H1 (cell line): ENCODE measurements around the gene FIZ1. TPM values are rescaled to one million over a fixed set of nuclear protein-coding genes. Genes with fewer than 3 reads are reported as not detected.

ENCODE experiments used
- CTCF ChIA-PET: fragments of 300-600 bp; sonication (Branson Sonifier 250); formaldehyde crosslinking; loops from one replicate; lab custom pipeline; 2021; ENCODE audit not compliant: partially characterized antibody; lab: Charles Lee
- POLR2A ChIA-PET: fragments of 300-600 bp; sonication (Branson Sonifier 250); formaldehyde crosslinking; loops from one replicate; lab custom pipeline; 2021; ENCODE audit warnings: inconsistent platforms; ENCODE audit not compliant: partially characterized antibody; lab: Charles Lee
- DNase-seq, 2 experiments: peaks; one replicate each; pipeline versions ENCODE4 v3.0.0 to v3.0.0-alpha.2; 2010 to 2022; ENCODE audit warnings: low spot score in 2 of 2, low read depth in 1 of 2, mixed read lengths in 1 of 2
- FAIRE-seq: peaks from 2 replicates; lab custom pipeline; 2011; peaks lifted over from hg19 to GRCh38; lab: Jason Lieb, UNC
- H2AFZ ChIP-seq: 2 replicates; pipeline ENCODE4 v1.8.1; 2012; ENCODE audit warnings: low read length, inconsistent platforms
- H2AK5ac ChIP-seq: 2 replicates; pipeline ENCODE4 v1.6.1; 2013; ENCODE audit warnings: low read depth, low read length
- H2BK120ac ChIP-seq: replicated peaks from 2 replicates; pipeline ENCODE3; 2013; ENCODE audit warnings: low read depth, low read length, inconsistent platforms
- H2BK12ac ChIP-seq: 2 replicates; pipeline ENCODE4 v1.6.1; 2013; ENCODE audit warnings: low read depth, low read length
- H2BK15ac ChIP-seq: 2 replicates; pipeline ENCODE4 v1.6.1; 2013; ENCODE audit warnings: low read length
- H2BK20ac ChIP-seq: 2 replicates; pipeline ENCODE4 v1.6.1; 2013; ENCODE audit warnings: low read length
- H2BK5ac ChIP-seq: 2 replicates; pipeline ENCODE4 v1.6.1; 2013; ENCODE audit warnings: low read depth, low read length
- H3K14ac ChIP-seq: 2 replicates; pipeline ENCODE4 v1.6.1; 2013; ENCODE audit warnings: inconsistent platforms; ENCODE audit not compliant: insufficient read length
- H3K18ac ChIP-seq: 2 replicates; pipeline ENCODE4 v1.6.1; 2013; ENCODE audit warnings: low read length; ENCODE audit errors: extremely low read depth
- H3K23ac ChIP-seq: 2 replicates; pipeline ENCODE4 v1.6.1; 2013; ENCODE audit warnings: inconsistent platforms; ENCODE audit not compliant: insufficient read length
- H3K23me2 ChIP-seq: 2 replicates; pipeline ENCODE4 v1.6.1; 2013; ENCODE audit warnings: low read depth, low read length
- H3K27ac ChIP-seq: 2 replicates; pipeline ENCODE4 v1.6.1; 2011; ENCODE audit warnings: low read depth, low read length, inconsistent platforms
- H3K27me3 ChIP-seq, 4 experiments: replicated peaks in 1 of 4; 1 replicate in 1 of 4; 2 replicates in 3 of 4; pipeline versions ENCODE4 v1.6.1 to v1.8.1; 2011 to 2013; ENCODE audit warnings: low read length in 3 of 4, mild to moderate bottlenecking in 3 of 4, inconsistent platforms in 2 of 4, mixed read lengths in 2 of 4, moderate library complexity in 1 of 4; ENCODE audit not compliant: control insufficient read depth in 3 of 4, insufficient read depth in 3 of 4; ENCODE audit errors: extremely low read depth in 1 of 4
- H3K36me3 ChIP-seq, 4 experiments: 2 replicates each; pipeline versions ENCODE4 v1.6.1 to v1.8.1; 2011 to 2013; ENCODE audit warnings: mild to moderate bottlenecking in 4 of 4, low read length in 3 of 4, moderate library complexity in 2 of 4, control low read depth in 1 of 4, inconsistent platforms in 1 of 4; ENCODE audit not compliant: insufficient read depth in 4 of 4, control insufficient read depth in 2 of 4
- H3K4ac ChIP-seq: replicated peaks from 2 replicates; pipeline ENCODE3; 2013; ENCODE audit warnings: low read length, low read depth, mixed read lengths, inconsistent platforms; ENCODE audit not compliant: insufficient read length
- H3K4me1 ChIP-seq, 4 experiments: replicated peaks in 1 of 4; 1 replicate in 1 of 4; 2 replicates in 3 of 4; pipeline versions ENCODE4 v1.6.1 to v1.8.1; 2011 to 2013; ENCODE audit warnings: low read length in 3 of 4, inconsistent platforms in 2 of 4, mixed read lengths in 1 of 4; ENCODE audit not compliant: insufficient read depth in 4 of 4, control insufficient read depth in 3 of 4
- H3K4me2 ChIP-seq, 2 experiments: 2 replicates each; pipeline versions ENCODE4 v1.6.1 to v1.8.1; 2011 to 2013; ENCODE audit warnings: low read depth in 2 of 2, low read length in 2 of 2, control low read depth in 1 of 2, inconsistent platforms in 1 of 2, mild to moderate bottlenecking in 1 of 2; ENCODE audit not compliant: insufficient read depth in 1 of 2
- H3K4me3 ChIP-seq, 4 experiments: fragments of 200-600, 300-600 bp in 1 of 4; sonication (generic), shearing (Covaris generic), sonication (Bioruptor Twin) in 1 of 4; 2 replicates each; pipeline versions ENCODE4 v1.5.1 to v1.8.1; 2011 to 2016; ENCODE audit warnings: low read length in 4 of 4, low read depth in 3 of 4, control low read depth in 2 of 4, inconsistent platforms in 2 of 4, mild to moderate bottlenecking in 2 of 4, mixed read lengths in 1 of 4, moderate library complexity in 1 of 4; ENCODE audit not compliant: insufficient read depth in 2 of 4; ENCODE audit errors: extremely low read depth in 1 of 4
- H3K56ac ChIP-seq: replicated peaks from 2 replicates; pipeline ENCODE3; 2013; ENCODE audit warnings: low read depth, mild to moderate bottlenecking, mixed read lengths, low read length, inconsistent platforms; ENCODE audit not compliant: insufficient read length
- H3K79me1 ChIP-seq: 2 replicates; pipeline ENCODE4 v1.6.1; 2013; ENCODE audit warnings: low read depth, low read length, control low read depth
- H3K79me2 ChIP-seq, 2 experiments: 2 replicates each; pipeline versions ENCODE4 v1.6.1 to v1.8.1; 2012 to 2013; ENCODE audit warnings: low read length in 2 of 2, mild to moderate bottlenecking in 2 of 2, inconsistent platforms in 1 of 2; ENCODE audit not compliant: insufficient read depth in 2 of 2, control insufficient read depth in 1 of 2
- H3K9ac ChIP-seq, 4 experiments: replicated peaks in 1 of 4; 1 replicate in 1 of 4; 2 replicates in 3 of 4; pipeline versions ENCODE4 v1.6.1 to v1.8.1; 2011 to 2013; ENCODE audit warnings: low read depth in 3 of 4, low read length in 3 of 4, control low read depth in 2 of 4, mild to moderate bottlenecking in 2 of 4, moderate library complexity in 2 of 4, inconsistent platforms in 1 of 4; ENCODE audit errors: extremely low read depth in 1 of 4
- H3K9me3 ChIP-seq, 2 experiments: 2 replicates each; pipeline versions ENCODE4 v1.6.1 to v1.8.1; 2012 to 2013; ENCODE audit warnings: mild to moderate bottlenecking in 2 of 2, moderate library complexity in 2 of 2, control low read depth in 1 of 2, inconsistent platforms in 1 of 2, low read depth in 1 of 2, low read length in 1 of 2, mixed read lengths in 1 of 2; ENCODE audit not compliant: insufficient read depth in 2 of 2
- H4K20me1 ChIP-seq, 2 experiments: replicated peaks in 1 of 2; 2 replicates each; pipeline versions ENCODE3 to v1.8.1; 2011 to 2013; ENCODE audit warnings: inconsistent platforms in 2 of 2, low read length in 2 of 2, mild to moderate bottlenecking in 1 of 2; ENCODE audit not compliant: insufficient read depth in 2 of 2, control insufficient read depth in 1 of 2
- H4K5ac ChIP-seq: 2 replicates; pipeline ENCODE4 v1.6.1; 2013; ENCODE audit warnings: low read length, low read depth, mixed read lengths, inconsistent platforms; ENCODE audit not compliant: insufficient read length
- H4K8ac ChIP-seq: 2 replicates; pipeline ENCODE4 v1.8.0; 2013; ENCODE audit warnings: mild to moderate bottlenecking, moderate library complexity, low read length, inconsistent platforms; ENCODE audit not compliant: insufficient read depth; ENCODE audit errors: extremely low read depth
- H4K91ac ChIP-seq: replicated peaks from 2 replicates; pipeline ENCODE3; 2013; ENCODE audit warnings: low read length, mixed read lengths, inconsistent platforms; ENCODE audit not compliant: insufficient read length
- BCL11A ChIP-seq, 2 experiments: IDR thresholded peaks; one replicate each; pipeline ENCODE4 v1.6.1; 2011; ENCODE audit warnings: low read depth in 2 of 2, low read length in 2 of 2, mild to moderate bottlenecking in 2 of 2
- GTF2F1 ChIP-seq: IDR thresholded peaks from 2 replicates; pipeline ENCODE4 v1.6.1; 2012; ENCODE audit warnings: low read depth, low read length, improper control_type of control experiment, borderline replicate concordance
- PHF8 ChIP-seq: fragments of 200-600 bp; sonication (generic); conservative IDR thresholded peaks from 2 replicates; pipeline ENCODE4 v1.7.1; 2012; ENCODE audit warnings: low read depth, mild to moderate bottlenecking, inconsistent platforms, low read length, moderate library complexity
- RXRA ChIP-seq: IDR thresholded peaks from 2 replicates; pipeline ENCODE4 v1.6.1; 2011; ENCODE audit warnings: low read depth, mild to moderate bottlenecking, low read length, moderate library complexity; ENCODE audit not compliant: insufficient read depth
- SAP30 ChIP-seq: fragments of 300-600 bp; sonication (generic); IDR thresholded peaks from 2 replicates; pipeline ENCODE4 v1.7.1; 2012; ENCODE audit warnings: low read length, moderate library complexity, mild to moderate bottlenecking, inconsistent platforms; ENCODE audit not compliant: insufficient read depth, insufficient replicate concordance
- TBP ChIP-seq: IDR thresholded peaks from 2 replicates; pipeline ENCODE4 v1.6.1; 2011; ENCODE audit warnings: low read depth, low read length, improper control_type of control experiment
- TCF12 ChIP-seq: IDR thresholded peaks from 2 replicates; pipeline ENCODE4 v1.6.1; 2011; ENCODE audit warnings: low read depth, mild to moderate bottlenecking, low read length
- WGBS, 2 experiments: shearing (Covaris generic) in 1 of 2; methylation state at CpG; one replicate each; pipeline versions ENCODE4 v1.1.6 to v1.1.7; 2013 to 2015; ENCODE audit warnings: low lambda C conversion rate in 2 of 2, mixed read lengths in 2 of 2, inconsistent platforms in 1 of 2, low coverage in 1 of 2, missing lambda C conversion rate in 1 of 2; ENCODE audit not compliant: insufficient replicate concordance in 2 of 2, insufficient coverage in 1 of 2, insufficient read length in 1 of 2; ENCODE audit errors: extremely low coverage in 1 of 2, missing lambda C conversion rate in 1 of 2; 5-methylcytosine and 5-hydroxymethylcytosine counted together
- long read RNA-seq, 2 experiments: library from RNA in 1 of 2; library from capped mRNA in 1 of 2; stranded (forward); transcript quantifications; one replicate each; pipeline ENCODE4 v2.0.0, GENCODE V29; 2021; ENCODE audit warnings: inconsistent platforms in 1 of 2
- polyA minus RNA-seq, 3 experiments: library from RNA; depleted of rRNA, polyadenylated mRNA; stranded (reverse); fragments of >200 nt; gene quantifications; 1 replicate in 2 of 3; 2 replicates in 1 of 3; pipeline ENCODE4 v1.2.3, GENCODE V29; 2011
- polyA plus RNA-seq, 7 experiments: library from polyadenylated mRNA; depleted of rRNA in 3 of 7; stranded (reverse) in 5 of 7; unstranded in 2 of 7; fragments of >200 nt in 5 of 7; fragments of 200-250 nt in 2 of 7; gene quantifications; 1 replicate in 5 of 7; 2 replicates in 1 of 7; 4 replicates in 1 of 7; pipeline versions ENCODE4 v1.2.1 to v1.2.3, GENCODE V29; 2011 to 2013; ENCODE audit warnings: missing spikeins in 2 of 7, mixed read lengths in 2 of 7
- total RNA-seq: library from RNA; stranded (reverse); fragmentation: NEBNext Ultra II Directional; extraction: Animal tissue kit (Norgen Biotek cat#: 25700); gene quantifications from 2 replicates; pipeline ENCODE4 v1.2.1, GENCODE V29; 2021

Gene FIZ1, protein sequence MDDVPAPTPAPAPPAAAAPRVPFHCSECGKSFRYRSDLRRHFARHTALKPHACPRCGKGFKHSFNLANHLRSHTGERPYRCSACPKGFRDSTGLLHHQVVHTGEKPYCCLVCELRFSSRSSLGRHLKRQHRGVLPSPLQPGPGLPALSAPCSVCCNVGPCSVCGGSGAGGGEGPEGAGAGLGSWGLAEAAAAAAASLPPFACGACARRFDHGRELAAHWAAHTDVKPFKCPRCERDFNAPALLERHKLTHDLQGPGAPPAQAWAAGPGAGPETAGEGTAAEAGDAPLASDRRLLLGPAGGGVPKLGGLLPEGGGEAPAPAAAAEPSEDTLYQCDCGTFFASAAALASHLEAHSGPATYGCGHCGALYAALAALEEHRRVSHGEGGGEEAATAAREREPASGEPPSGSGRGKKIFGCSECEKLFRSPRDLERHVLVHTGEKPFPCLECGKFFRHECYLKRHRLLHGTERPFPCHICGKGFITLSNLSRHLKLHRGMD
- total RNA-seq (17.6 and 18.5 TPM in 2 replicates), polyA plus RNA-seq (2011; rRNA removed) (9.1 and 13.0 TPM in 2 replicates), polyA minus RNA-seq (2011; rRNA and poly(A)+ RNA removed) (4.7 and 6.3 TPM in 2 replicates)
- polyA plus RNA-seq (2011; cell fraction: cytosol; rRNA removed): 9.1 TPM
- polyA plus RNA-seq (2011; cell fraction: nucleus; rRNA removed): 14.5 TPM
- polyA plus RNA-seq (2012, experiment 1 of 2): 12.0 to 16.3 TPM (median 15.0 TPM) in 4 replicates
- 12.9 TPM for polyA plus RNA-seq (2012, experiment 2 of 2)
- polyA plus RNA-seq (2013, experiment 1 of 2): 11.5 TPM
- polyA plus RNA-seq (2013, experiment 2 of 2): 11.4 TPM
- polyA minus RNA-seq (2011; cell fraction: cytosol; rRNA and poly(A)+ RNA removed): 7.6 TPM
- polyA minus RNA-seq (2011; cell fraction: nucleus; rRNA and poly(A)+ RNA removed): 6.5 TPM
- long read RNA-seq, experiment 1, full-length matches to known transcripts: 3 of 22 reads
- long read RNA-seq, experiment 1, partial matches to known transcripts: 0 of 22 reads
- long read RNA-seq, experiment 1, other reads (novel, unspliced or antisense): 19 of 22 reads
- long read RNA-seq, experiment 2: 0 reads

DNA sequence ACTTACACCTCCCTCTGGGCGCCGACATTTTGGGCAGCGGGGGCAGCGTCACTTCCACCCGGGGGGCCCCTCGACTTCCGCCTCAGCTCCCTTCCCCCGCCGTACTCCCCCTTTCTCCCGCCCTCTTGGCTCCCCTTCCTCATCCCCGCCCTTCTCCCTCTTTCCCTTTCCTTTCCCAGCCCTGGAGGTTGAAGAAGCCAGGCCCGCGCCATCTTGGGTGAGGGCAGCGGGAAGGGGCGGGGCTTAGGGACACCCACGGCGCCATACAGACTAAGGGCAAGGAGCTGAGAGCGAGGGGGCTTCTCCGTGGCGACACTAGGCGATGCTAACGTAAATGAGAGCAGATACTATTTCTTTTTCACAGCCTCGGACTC, at the start of gene FIZ1:
FIZ1 (minus strand) TSS at position 50 of the 374 bp plus-strand sequence. CDS start 1,652 bp downstream, outside the sequence.
- FAIRE-seq: no peak
- H2BK12ac ChIP-seq: peak within 1 kb of the TSS; percentile 89
- H2AFZ ChIP-seq: peak within 1 kb of the TSS; percentile 76; the same call in 1 of the 2 replicates
- TF ChIP-seq TCF12 (0 out of 2 replicates have a peak, but pooled peaks have one; percentile 7), SAP30 (no peak), PHF8 (0 out of 2 replicates have a peak, but pooled peaks have one; percentile 75), RXRA (no peak), TBP (peak; percentile 2; the same call in 1 of the 2 replicates), GTF2F1 (no peak), BCL11A (IDR thresholded peaks at IDR 0.05; ENCODE audit: low read depth in 2 of 2, low read length in 2 of 2) (no peak)

More for the DNA sequence above, at the start of gene FIZ1:
- H4K20me1 ChIP-seq: peaks cover 0 to 2% of the 10 kb centered on the region in 2 experiments
- no peak within 1 kb of the TSS for H3K14ac ChIP-seq
- 0 out of 2 replicates have a peak within 1 kb of the TSS, but pooled peaks have one; percentile 66 for H2BK20ac ChIP-seq
- H2BK5ac ChIP-seq: peak within 1 kb of the TSS; percentile 98
- peak within 1 kb of the TSS; percentile 92 for H4K5ac ChIP-seq
- peak within 1 kb of the TSS; percentile 97 for H3K18ac ChIP-seq
- 1% methylated on average over 12 of the region's 23 CpGs; no CpG with 5 or more reads in 1 of the 2 experiments for WGBS, 2 experiments
- peak within 1 kb of the TSS; percentile 95 to 100 (median 100) for H3K9ac ChIP-seq
- H2AK5ac ChIP-seq: 0 out of 2 replicates have a peak within 1 kb of the TSS, but pooled peaks have one; percentile 16
- ChIA-PET CTCF (interaction anchor here (0.6 to 2.7 kb wide), 6 partner anchors 12 to 155 kb away, joined by 3 to 12 read pairs (median 3); no protein-coding TSS in a partner anchor), POLR2A (interaction anchor here (0.6 to 3.7 kb wide), 41 partner anchors 10 to 1790 kb away, joined by 3 to 42 read pairs (median 4); partner anchors contain the start of genes HSPBP1, NAT14, TMEM238 and U2AF2)
- H3K27me3 ChIP-seq: no peaks in the 10 kb centered on the region
- H4K91ac ChIP-seq: peak within 1 kb of the TSS; percentile 100
- H3K4me2 ChIP-seq: peak within 1 kb of the TSS; percentile 72 to 95
- no peaks in the 10 kb centered on the region for H3K9me3 ChIP-seq
- peak within 1 kb of the TSS; percentile 78 to 95 (median 86) for H3K4me3 ChIP-seq
- H3K4me1 ChIP-seq: peaks cover 0 to 14% (median 6%) of the 10 kb centered on the region in 4 experiments; a peak in 5 of 7 replicates
- H4K8ac ChIP-seq: peak within 1 kb of the TSS; percentile 100; the same call in 1 of the 2 replicates
- H3K79me1 ChIP-seq: peaks cover 3% of the 10 kb centered on the region
- peak within 1 kb of the TSS; percentile 95; the same call in 1 of the 2 replicates for H2BK15ac ChIP-seq
- peak; percentile 93 to 97 for DNase-seq
- no peak within 1 kb of the TSS for H3K23ac ChIP-seq
- H3K56ac ChIP-seq: peak within 1 kb of the TSS; percentile 98
- H3K27ac ChIP-seq: peak within 1 kb of the TSS; percentile 100
- H3K4ac ChIP-seq: no peak within 1 kb of the TSS
- peaks cover 0 to 10% (median 8%) of the 10 kb centered on the region in 4 experiments; a peak in 3 of 8 replicates for H3K36me3 ChIP-seq
- H2BK120ac ChIP-seq: peak within 1 kb of the TSS; percentile 99
- peaks cover 0 to 3% of the 10 kb centered on the region in 2 experiments; a peak in 2 of 4 replicates for H3K79me2 ChIP-seq
- H3K23me2 ChIP-seq: peaks cover 10% of the 10 kb centered on the region; the same call in 1 of the 2 replicates
